HepG2 (cell line): ENCODE data around the gene ANKK1.

Source experiments
- KLF12 ChIP-seq: sonication (generic); formaldehyde crosslinking; IDR thresholded peaks from 2 replicates; pipeline ENCODE4 v1.4.0; 2020; ENCODE audit warnings: missing genetic modification reagents, borderline replicate concordance
- KLF9 ChIP-seq: IDR thresholded peaks from 2 replicates; pipeline ENCODE4 v1.6.1; 2016; ENCODE audit warnings: low read depth
- PITX1 ChIP-seq: sonication (generic); formaldehyde crosslinking; IDR thresholded peaks from 2 replicates; pipeline ENCODE4 v1.5.1; 2020; ENCODE audit warnings: mild to moderate bottlenecking, missing genetic modification reagents
- POLR2AphosphoS5 ChIP-seq: IDR thresholded peaks from 2 replicates; pipeline ENCODE4 v1.6.1; 2012; ENCODE audit warnings: low read depth, low read length
- SNAI1 ChIP-seq: sonication (generic); formaldehyde crosslinking; IDR thresholded peaks from 2 replicates; pipeline ENCODE4 v1.5.0; 2020; ENCODE audit warnings: mild to moderate bottlenecking, missing genetic modification reagents, borderline replicate concordance
- SRF ChIP-seq: IDR thresholded peaks from 2 replicates; pipeline ENCODE4 v1.6.1; 2011; ENCODE audit warnings: mild to moderate bottlenecking, low read depth, low read length, moderate library complexity
- ZNF274 ChIP-seq: sonication (generic); formaldehyde crosslinking; IDR thresholded peaks from 2 replicates; pipeline ENCODE4 v1.5.1; 2020; ENCODE audit warnings: mild to moderate bottlenecking, missing genetic modification reagents
- ZNF350 ChIP-seq: sonication (generic); formaldehyde crosslinking; IDR thresholded peaks from 2 replicates; pipeline ENCODE4 v1.4.0; 2020; ENCODE audit warnings: mild to moderate bottlenecking, low read depth, missing genetic modification reagents, borderline replicate concordance
- ZNF839 ChIP-seq: sonication (generic); formaldehyde crosslinking; IDR thresholded peaks from 2 replicates; pipeline ENCODE4 v1.4.0; 2020; ENCODE audit warnings: missing genetic modification reagents, mild to moderate bottlenecking, borderline replicate concordance
- TF ChIP-seq, protein P1 (sequence below): sonication (generic); formaldehyde crosslinking; IDR thresholded peaks from 2 replicates; pipeline ENCODE4 v1.5.0; 2020; ENCODE audit warnings: mild to moderate bottlenecking, missing genetic modification reagents, moderate library complexity
- TF ChIP-seq, protein P2 (sequence below): sonication (generic); formaldehyde crosslinking; IDR thresholded peaks from 2 replicates; pipeline ENCODE4 v1.5.0; 2020; ENCODE audit warnings: missing genetic modification reagents
- TF ChIP-seq, protein P3 (sequence below): sonication (generic); formaldehyde crosslinking; IDR thresholded peaks from 2 replicates; pipeline ENCODE4 v1.4.0; 2020; ENCODE audit warnings: missing genetic modification reagents; ENCODE audit errors: not compliant biosample characterization
- TF ChIP-seq, protein P4 (sequence below): sonication (generic); formaldehyde crosslinking; IDR thresholded peaks from 2 replicates; pipeline ENCODE4 v1.4.0; 2020; ENCODE audit warnings: missing genetic modification reagents, borderline replicate concordance

DNA sequence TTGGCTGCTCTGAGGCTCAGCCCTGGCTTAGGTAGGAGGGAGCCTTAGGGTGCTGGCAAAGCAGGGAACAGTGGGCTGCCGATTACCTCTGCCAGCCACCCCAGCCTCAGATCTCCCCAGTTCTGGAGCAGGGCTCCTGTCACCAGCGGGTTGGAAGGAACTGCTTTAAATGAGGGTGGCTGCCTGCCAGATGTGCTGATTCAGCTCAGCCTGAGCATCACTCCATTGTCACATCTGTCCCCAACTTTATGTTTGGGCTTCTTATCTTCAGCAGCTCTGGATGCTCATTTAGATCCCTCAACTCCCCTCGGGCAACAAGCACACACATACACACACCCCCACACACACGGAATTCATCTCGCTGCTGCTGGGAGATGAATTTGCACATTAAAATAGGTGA lies 16.9 kb upstream of the ANKK1 start:
- TF ChIP-seq KLF9 (CRISPR knock-in tag) (no peak), PITX1 (CRISPR knock-in tag) (no peak), SNAI1 (no peak), KLF12 (CRISPR knock-in tag) (no peak), ZNF274 (CRISPR knock-in tag) (no peak), ZNF839 (CRISPR knock-in tag) (no peak), POLR2AphosphoS5 (no peak), ZNF350 (CRISPR knock-in tag) (no peak), SRF (no peak)
- TF ChIP-seq, protein P1, sequence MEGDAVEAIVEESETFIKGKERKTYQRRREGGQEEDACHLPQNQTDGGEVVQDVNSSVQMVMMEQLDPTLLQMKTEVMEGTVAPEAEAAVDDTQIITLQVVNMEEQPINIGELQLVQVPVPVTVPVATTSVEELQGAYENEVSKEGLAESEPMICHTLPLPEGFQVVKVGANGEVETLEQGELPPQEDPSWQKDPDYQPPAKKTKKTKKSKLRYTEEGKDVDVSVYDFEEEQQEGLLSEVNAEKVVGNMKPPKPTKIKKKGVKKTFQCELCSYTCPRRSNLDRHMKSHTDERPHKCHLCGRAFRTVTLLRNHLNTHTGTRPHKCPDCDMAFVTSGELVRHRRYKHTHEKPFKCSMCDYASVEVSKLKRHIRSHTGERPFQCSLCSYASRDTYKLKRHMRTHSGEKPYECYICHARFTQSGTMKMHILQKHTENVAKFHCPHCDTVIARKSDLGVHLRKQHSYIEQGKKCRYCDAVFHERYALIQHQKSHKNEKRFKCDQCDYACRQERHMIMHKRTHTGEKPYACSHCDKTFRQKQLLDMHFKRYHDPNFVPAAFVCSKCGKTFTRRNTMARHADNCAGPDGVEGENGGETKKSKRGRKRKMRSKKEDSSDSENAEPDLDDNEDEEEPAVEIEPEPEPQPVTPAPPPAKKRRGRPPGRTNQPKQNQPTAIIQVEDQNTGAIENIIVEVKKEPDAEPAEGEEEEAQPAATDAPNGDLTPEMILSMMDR, result no peak
- TF ChIP-seq, protein P2, sequence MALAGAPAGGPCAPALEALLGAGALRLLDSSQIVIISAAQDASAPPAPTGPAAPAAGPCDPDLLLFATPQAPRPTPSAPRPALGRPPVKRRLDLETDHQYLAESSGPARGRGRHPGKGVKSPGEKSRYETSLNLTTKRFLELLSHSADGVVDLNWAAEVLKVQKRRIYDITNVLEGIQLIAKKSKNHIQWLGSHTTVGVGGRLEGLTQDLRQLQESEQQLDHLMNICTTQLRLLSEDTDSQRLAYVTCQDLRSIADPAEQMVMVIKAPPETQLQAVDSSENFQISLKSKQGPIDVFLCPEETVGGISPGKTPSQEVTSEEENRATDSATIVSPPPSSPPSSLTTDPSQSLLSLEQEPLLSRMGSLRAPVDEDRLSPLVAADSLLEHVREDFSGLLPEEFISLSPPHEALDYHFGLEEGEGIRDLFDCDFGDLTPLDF (CRISPR knock-in tag), result no peak
- TF ChIP-seq, protein P3, sequence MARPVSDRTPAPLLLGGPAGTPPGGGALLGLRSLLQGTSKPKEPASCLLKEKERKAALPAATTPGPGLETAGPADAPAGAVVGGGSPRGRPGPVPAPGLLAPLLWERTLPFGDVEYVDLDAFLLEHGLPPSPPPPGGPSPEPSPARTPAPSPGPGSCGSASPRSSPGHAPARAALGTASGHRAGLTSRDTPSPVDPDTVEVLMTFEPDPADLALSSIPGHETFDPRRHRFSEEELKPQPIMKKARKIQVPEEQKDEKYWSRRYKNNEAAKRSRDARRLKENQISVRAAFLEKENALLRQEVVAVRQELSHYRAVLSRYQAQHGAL (CRISPR knock-in tag), result no peak
- TF ChIP-seq, protein P4, sequence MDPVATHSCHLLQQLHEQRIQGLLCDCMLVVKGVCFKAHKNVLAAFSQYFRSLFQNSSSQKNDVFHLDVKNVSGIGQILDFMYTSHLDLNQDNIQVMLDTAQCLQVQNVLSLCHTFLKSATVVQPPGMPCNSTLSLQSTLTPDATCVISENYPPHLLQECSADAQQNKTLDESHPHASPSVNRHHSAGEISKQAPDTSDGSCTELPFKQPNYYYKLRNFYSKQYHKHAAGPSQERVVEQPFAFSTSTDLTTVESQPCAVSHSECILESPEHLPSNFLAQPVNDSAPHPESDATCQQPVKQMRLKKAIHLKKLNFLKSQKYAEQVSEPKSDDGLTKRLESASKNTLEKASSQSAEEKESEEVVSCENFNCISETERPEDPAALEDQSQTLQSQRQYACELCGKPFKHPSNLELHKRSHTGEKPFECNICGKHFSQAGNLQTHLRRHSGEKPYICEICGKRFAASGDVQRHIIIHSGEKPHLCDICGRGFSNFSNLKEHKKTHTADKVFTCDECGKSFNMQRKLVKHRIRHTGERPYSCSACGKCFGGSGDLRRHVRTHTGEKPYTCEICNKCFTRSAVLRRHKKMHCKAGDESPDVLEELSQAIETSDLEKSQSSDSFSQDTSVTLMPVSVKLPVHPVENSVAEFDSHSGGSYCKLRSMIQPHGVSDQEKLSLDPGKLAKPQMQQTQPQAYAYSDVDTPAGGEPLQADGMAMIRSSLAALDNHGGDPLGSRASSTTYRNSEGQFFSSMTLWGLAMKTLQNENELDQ (CRISPR knock-in tag), result no peak
